Stimulated activated CD4-positive, alpha-beta T cell treated with anti-CD3 and anti-CD28 coated beads, Interleukin-12 subunit alpha, Interleukin-12 subunit beta, amount 100 ng/mL, for 48 hours (primary cell): ENCODE measurements around the gene SLC29A1.

ENCODE experiments used
- DNase-seq, 3 donors: peaks; one replicate each; pipeline ENCODE4 v3.0.0-alpha.2; 2020; ENCODE audit warnings: low read depth in 2 of 3, low spot score in 1 of 3

SLC29A1 gene

DNA sequence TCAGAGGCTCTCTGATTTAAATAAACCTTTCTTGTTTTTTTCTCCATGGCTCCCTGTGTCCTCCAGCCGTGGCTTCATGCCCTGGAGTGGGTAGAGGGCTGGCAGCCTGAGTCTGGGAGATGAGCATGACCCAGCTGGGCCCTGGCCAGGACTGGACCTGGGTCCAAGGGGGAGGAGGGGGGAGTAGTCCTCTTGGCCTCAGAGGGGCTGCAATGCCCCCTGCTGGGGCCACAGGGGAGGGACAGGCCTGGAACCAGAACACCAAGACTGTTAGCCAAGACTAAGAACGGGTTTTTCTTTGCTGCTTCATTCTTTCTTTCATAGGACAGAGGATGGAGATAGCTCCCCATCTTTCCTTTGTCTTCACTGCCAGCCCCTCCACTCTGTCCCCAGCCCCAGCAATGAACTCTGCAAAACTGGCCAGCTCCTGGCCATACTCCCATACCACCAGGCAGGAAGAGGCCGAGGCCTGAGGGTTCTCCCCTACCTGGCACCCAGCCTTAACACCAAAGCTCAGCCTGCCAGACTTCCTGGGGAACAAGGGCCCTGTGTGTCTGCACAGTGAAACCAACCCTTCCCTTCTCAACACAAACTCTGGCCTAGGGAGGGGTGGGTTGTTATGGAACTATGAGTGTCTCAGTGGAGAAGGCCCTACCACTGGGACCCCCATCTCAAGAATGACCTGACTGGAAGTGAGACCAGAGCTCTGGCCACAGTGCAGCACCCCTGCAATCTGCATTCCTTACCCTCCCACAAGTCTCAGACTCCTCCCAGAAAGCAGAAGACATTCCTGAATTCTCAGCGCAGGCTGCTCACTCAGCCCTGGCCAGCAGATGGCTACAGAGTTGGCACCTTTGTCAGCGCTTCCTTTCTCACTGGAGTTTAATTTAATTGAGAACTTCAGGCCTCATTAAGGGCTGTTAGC, 11.0 kb downstream of the SLC29A1 start:
- no peak for DNase-seq

DNA sequence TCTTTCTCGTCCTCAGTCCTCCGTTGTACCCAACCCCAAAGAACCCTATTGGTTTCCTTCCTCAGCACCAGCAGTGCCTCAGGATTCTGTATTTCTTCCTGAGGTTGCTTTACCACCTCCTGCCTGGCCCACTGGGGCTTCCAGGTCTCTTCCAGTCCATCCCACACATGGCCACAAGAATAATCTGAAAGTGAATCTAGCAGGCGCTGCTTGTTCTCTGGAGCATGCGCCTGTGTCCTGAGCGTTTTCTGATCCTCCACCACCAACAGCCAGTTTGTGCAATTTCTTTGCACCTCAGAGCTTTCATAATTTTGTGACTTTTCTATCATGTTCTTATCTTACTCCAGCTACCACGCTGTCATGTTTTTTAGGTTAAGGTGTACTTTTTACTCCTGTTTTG, 11.9 kb downstream of the SLC29A1 start:
- no peak for DNase-seq

DNA sequence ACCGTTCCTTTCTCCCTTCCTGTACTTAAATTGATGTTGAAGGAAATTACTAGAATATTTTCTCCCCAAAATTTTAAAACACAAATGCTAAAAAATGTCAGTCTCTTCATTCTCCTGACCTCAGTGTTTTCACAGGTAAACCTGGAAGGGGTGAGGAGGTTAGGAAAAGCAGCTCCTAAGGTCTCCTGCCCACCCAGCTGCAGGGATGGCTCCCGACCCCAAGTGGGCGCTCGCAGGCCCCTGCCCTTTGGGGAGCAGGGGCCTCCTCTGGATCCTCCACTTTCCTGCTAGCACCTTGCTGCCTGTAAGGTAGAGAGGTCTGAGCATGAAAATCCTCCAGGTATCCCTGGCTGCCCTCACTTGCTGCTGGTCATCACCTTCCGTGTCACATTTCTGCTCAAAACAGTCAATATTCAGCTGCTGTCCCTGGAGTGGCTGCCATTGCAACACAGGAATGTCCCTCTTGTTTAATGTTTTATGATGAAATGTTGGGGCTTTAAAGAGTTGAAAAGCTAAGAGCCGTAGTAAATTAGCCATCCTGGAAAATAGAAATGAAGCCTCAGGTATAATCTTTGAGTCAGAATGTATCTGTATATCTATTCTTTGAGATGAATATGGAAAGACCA, 12.6 kb downstream of the SLC29A1 start:
- DNase-seq = no peak

DNA sequence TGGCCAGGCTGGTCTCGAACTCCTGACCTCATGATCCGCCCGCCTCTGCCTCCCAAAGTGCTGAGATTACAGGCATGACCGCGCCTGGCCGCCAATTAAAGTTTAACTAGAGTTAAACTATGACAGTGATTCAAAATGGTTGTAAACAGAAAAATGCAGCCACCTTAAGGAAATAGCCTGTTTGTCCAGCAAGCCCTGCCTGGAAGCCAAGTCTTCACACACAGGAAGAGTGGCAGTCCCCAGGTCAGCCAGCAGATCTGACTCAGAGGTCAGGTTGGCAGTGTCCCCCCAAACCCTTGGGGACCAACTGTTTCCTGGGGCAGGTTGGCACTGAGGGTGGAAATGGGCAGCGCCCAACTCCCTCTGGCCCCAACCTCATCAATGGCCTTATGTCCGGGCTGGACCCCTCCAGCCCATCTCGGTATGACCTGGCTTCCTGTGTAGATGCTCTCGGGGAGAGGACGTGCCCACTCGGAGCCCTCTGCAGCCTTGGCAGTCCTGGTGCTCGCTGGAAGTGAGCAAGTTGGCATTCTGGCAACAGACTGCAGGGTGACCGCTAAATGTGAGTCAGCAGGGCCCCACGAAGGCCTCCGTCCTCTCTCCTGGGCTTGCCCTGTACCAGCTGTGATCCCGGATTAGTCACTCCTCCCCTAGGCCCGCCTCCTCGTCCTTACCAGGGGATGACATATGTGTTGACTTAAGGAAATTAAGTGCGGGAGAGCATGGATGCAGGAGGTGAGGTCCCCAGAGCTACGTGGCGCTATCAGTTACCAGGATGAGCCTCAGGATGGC, 13.8 kb downstream of the SLC29A1 start:
- DNase-seq = peak; percentile 49 to 68 (median 65)

- peak; percentile 60 to 65 (median 65) for DNase-seq
Observed at GRCh38 chr6:44237813-44238433, 14.5 kb downstream of the SLC29A1 start.

DNA sequence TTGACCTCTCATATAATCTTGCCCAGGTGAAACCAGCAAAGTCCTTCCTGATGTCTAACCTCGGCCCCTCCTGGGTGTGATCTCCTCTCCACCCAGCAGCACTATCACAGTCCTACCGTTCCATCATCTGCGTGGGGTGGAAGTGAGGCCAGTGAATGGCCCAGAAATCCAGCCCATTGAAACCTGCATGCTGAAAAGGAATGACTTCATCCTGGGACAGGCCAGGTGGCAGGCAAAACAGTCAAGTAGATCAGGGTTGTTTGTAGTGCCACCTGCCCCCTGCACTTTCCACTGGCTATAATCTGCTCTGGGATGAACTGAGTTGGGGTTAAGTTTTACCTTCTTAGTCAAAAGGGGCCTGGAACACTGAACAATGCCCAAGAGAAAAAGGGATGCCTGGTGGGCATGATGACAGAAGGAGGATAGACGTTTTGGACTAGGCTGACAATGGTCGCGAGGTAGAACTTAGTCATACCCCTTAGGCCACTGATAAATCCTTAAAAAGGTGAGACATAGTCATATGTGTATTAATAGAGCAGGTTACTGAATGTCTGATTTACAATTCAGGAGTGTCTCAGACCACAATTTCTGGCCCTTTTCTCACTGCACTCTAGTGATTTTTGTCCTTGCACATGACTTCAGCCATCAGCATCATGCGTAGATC, 15.4 kb downstream of the SLC29A1 start:
- no peak for DNase-seq

DNA sequence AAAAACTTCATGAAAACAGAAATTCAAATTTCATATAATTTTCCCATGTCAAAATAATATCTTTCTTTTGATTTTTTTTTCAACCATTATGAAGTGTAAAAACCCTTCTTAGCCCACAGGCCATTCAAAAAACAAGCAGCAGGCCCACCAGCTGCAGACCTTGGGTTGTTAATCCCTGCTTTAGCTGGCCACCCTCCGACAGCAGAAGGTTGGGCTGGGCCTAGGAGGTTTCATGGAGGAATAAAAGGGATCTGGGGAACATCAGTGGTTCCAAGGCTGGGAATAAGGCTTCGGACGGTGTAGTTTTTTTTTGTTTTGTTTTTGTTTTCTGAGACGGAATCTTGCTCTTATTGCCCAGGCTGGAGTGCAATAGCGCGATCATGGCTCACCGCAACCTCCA, 19.9 kb downstream of the SLC29A1 start:
- no peak for DNase-seq

DNA sequence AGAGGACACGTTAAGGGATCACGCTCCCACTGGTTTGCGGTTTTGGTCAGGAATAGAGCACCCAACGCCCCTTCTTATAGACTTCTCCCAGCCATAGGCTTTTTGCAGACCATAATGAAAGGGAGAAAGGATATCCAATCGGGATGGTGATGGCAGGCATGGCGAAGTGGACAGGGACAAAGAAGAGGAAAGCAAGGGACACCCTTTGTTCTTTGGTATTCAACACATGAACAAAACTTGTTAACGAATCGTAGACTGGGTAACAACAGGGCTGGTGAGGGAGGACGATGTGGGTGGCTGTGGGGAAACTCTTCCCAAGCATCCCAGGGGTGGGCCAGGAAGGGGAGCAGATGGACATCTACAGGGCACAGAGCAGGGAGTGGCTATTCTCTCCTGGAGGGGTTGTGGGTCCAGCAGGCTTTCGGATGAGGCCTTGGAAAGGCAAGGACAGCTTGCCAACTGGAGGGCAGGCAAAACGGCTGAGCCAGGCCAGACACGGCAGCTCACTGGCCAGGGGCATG, 22.1 kb downstream of the SLC29A1 start:
- no peak for DNase-seq

- DNase-seq = peak; percentile 75 to 88 (median 76)
Observed at GRCh38 chr6:44245912-44246662, 22.7 kb downstream of the SLC29A1 start.

DNA sequence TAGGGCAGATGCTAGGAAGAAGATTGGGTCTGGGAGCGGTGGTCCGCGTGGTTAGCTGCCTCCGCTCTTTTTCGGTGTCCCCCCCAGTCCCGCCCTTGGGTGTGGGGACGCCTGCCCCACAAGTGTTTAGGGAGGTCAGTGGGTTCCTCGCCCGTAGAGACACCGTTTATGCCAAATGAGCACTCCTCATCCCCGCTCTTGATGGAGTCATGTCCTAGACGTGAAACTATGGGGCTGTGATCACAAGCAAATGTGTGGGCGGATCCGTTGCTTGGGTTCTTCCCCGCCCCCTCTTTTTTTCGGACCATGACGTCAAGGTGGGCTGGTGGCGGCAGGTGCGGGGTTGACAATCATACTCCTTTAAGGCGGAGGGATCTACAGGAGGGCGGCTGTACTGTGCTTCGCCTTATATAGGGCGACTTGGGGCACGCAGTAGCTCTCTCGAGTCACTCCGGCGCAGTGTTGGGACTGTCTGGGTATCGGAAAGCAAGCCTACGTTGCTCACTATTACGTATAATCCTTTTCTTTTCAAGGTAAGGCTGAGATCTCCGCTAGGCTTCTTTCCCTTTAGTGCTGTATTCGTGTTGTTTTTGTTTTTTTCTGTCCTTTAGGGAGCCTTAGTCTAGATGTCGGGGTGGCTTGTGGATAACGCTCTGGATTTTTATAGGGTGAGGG, 23.4 kb downstream of the SLC29A1 start, which contains the start of gene HSP90AB1:
Gene HSP90AB1 (plus strand): TSS at position 439 of the 675 bp plus-strand sequence. CDS start 1,529 bp downstream, outside the sequence.
- DNase-seq = peak; percentile 94 to 98 (median 97)

DNA sequence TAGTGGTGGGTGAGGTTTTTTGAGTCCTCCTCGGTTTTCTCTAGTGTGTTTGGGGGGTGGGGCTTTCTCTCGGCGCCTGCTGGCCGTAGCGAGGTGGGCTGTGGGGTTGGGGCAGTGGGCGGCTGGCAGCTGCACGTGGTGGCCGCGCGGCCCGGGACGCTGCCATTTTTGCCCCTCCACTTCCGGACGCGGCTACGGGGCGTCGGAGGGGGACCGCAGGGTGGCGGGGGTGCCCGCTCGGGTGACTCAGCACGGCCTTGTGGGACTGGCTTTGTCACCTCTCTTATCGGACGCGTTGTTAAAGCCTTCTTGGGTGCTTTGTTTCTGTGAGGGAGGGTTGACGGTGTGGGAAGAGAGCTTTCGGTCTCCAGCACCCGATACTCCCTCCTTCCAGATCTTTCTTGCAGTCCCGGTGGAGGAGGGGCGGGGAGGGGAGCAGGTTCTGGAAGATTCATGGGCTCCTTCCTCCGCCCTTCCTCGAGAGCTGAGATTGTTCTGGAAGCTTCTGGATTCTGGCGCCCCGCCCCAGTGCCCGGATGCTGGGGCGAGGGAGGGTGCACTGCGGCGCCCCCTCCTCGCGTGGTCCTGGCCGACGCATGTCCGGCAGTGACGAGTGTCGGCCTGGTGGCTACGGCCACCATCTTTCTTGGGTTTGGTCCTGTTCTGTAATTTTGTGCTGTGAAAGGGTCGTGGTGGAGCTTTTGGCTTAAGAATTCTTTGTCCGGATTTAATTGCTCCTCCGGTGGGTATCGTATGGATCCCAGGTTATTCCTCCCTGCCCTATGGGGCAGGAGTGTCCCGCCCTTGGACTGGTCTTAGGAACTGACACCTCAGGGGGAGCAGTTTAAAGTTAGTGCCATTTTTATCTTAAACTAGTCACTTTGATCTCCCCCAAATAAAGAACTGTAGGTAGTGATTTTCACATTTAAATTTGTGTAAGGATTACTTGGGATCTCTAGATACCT, 24.2 kb downstream of the SLC29A1 start:
- DNase-seq = peak; percentile 78 to 80 (median 79)

DNA sequence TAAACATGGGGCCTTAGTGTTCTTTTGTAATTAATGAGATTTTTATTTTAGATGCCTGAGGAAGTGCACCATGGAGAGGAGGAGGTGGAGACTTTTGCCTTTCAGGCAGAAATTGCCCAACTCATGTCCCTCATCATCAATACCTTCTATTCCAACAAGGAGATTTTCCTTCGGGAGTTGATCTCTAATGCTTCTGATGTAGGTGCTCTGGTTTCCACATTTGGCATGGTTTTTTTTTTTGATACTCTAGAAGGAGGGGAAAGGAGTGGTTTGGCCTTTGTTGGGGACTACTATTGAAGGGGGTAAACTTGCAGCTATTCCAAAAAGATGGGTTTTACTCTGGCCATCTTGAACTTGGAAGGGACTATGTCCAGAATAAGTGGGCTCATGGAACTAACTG, 25.2 kb downstream of the SLC29A1 start:
- DNase-seq = no peak

- no peak for DNase-seq
Observed at GRCh38 chr6:44249082-44249748, 25.8 kb downstream of the SLC29A1 start.

DNA sequence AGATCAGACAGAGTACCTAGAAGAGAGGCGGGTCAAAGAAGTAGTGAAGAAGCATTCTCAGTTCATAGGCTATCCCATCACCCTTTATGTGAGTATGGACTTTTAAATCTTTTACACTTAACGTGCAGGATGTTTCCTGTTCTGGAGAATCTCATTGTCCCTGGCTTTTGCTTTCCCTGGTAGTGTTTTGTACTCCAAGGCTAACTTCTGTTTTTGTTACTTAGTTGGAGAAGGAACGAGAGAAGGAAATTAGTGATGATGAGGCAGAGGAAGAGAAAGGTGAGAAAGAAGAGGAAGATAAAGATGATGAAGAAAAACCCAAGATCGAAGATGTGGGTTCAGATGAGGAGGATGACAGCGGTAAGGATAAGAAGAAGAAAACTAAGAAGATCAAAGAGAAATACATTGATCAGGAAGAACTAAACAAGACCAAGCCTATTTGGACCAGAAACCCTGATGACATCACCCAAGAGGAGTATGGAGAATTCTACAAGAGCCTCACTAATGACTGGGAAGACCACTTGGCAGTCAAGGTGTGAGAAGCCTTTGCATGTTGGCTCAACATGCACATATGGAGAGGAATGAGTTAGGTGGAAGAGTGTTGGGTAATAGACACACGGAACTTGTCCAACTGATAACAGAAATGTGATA, 26.8 kb downstream of the SLC29A1 start:
- DNase-seq = no peak

GRCh38 chr6:44250718-44251123, 27.3 kb downstream of the SLC29A1 start:
- DNase-seq = no peak

GRCh38 chr6:44251576-44252524, 28.5 kb downstream of the SLC29A1 start:
- DNase-seq = no peak
